Measurements from ENCODE around the gene ECHDC1. TPM values are rescaled to one million over a fixed set of nuclear protein-coding genes. Genes with fewer than 3 reads are reported as not detected.

ECHDC1 gene
- total and polyA plus RNA-seq, 12 donors = 25.0 to 98.7 (median 38.4) TPM

GRCh38 chr6:127317388-127318128 lies 25.9 kb downstream of the ECHDC1 start:
- WGBS, 4 donors = 61 to 75% (median 71%) methylated on average over 6 of the region's 6 CpGs
- Histone ChIP-seq H3K27ac (no peak overlapping the region), H3K4me3 (no peak overlapping the region), H3K9me3 (replicated peaks in 1 of 3) (no peaks in the 10 kb centered on the region), H3K36me3 (replicated peaks in 1 of 2) (peaks cover 0 to 8% of the 10 kb centered on the region in 2 donors), H3K4me1 (replicated peaks in 1 of 2) (no peaks in the 10 kb centered on the region), H3K27me3 (no peaks in the 10 kb centered on the region)
- TF ChIP-seq POLR2A (IDR thresholded peaks at IDR 0.05) (no peak), CTCF (IDR thresholded peaks at IDR 0.05) (no peak)
- intact Hi-C loops (cut with DNase I) = no loop called here
- no peak for DNase-seq

- Histone ChIP-seq H3K27me3 (no peaks in the 10 kb centered on the region), H3K4me3 (no peak overlapping the region), H3K4me1 (replicated peaks in 1 of 2) (peaks cover 0 to 10% of the 10 kb centered on the region in 2 donors), H3K27ac (no peak overlapping the region), H3K9me3 (replicated peaks in 1 of 3) (peaks cover 0 to 7% (median 0%) of the 10 kb centered on the region in 3 donors), H3K36me3 (replicated peaks in 1 of 2) (no peaks in the 10 kb centered on the region)
- no peak for DNase-seq
- TF ChIP-seq CTCF (IDR thresholded peaks at IDR 0.05) (no peak), POLR2A (IDR thresholded peaks at IDR 0.05) (no peak)
- intact Hi-C loops (cut with DNase I) = loop anchor here (10.0 kb wide), 1 partner anchor 239 kb away; no protein-coding TSS in a partner anchor
- 91 to 100% (median 97%) methylated on average over 1 of the region's 1 CpG for WGBS, 4 donors
These were observed 37.7 kb downstream of the ECHDC1 start for GRCh38 chr6:127305741-127306140.

- Histone ChIP-seq H3K4me3 (no peak overlapping the region), H3K9me3 (replicated peaks in 1 of 3) (peaks cover 0 to 7% (median 0%) of the 10 kb centered on the region in 3 donors), H3K27me3 (no peaks in the 10 kb centered on the region), H3K27ac (no peak overlapping the region), H3K4me1 (replicated peaks in 1 of 2) (peaks cover 0 to 10% of the 10 kb centered on the region in 2 donors), H3K36me3 (replicated peaks in 1 of 2) (no peaks in the 10 kb centered on the region)
- TF ChIP-seq POLR2A (IDR thresholded peaks at IDR 0.05) (no peak), CTCF (IDR thresholded peaks at IDR 0.05) (no peak)
- intact Hi-C loops (cut with DNase I) = loop anchor here (10.0 kb wide), 1 partner anchor 241 kb away; no protein-coding TSS in a partner anchor
- WGBS, 4 donors = 92 to 98% (median 94%) methylated on average over 3 of the region's 3 CpGs
- DNase-seq = no peak
These were observed 39.5 kb downstream of the ECHDC1 start for GRCh38 chr6:127303917-127304316.

GRCh38 chr6:127302728-127303660 lies 40.4 kb downstream of the ECHDC1 start:
- WGBS, 4 donors = 46 to 51% (median 47%) methylated on average over 6 of the region's 6 CpGs
- peak; percentile 15 to 69 (median 28) for DNase-seq
- Histone ChIP-seq H3K4me3 (no peak overlapping the region), H3K27ac (no peak overlapping the region), H3K27me3 (no peaks in the 10 kb centered on the region), H3K36me3 (replicated peaks in 1 of 2) (no peaks in the 10 kb centered on the region), H3K4me1 (replicated peaks in 1 of 2) (peaks cover 0 to 10% of the 10 kb centered on the region in 2 donors), H3K9me3 (replicated peaks in 1 of 3) (peaks cover 0 to 3% (median 0%) of the 10 kb centered on the region in 3 donors)
- TF ChIP-seq POLR2A (IDR thresholded peaks at IDR 0.05) (no peak), CTCF (IDR thresholded peaks at IDR 0.05) (peak; percentile 49 to 75 (median 70))
- intact Hi-C loops (cut with DNase I) = loop anchor here (10.0 kb wide), 1 partner anchor 242 kb away; no protein-coding TSS in a partner anchor
